ENCODE measurements around the gene CCDC24. TPM values are rescaled to one million over a fixed set of nuclear protein-coding genes. Genes with fewer than 3 reads are reported as not detected.
A peak's percentile ranks its signal among the peaks of the same experiment; 100 is the strongest.

CCDC24 gene
- polyA plus RNA-seq, 3 donors = 1.1 to 3.0 (median 1.9) TPM

DNA sequence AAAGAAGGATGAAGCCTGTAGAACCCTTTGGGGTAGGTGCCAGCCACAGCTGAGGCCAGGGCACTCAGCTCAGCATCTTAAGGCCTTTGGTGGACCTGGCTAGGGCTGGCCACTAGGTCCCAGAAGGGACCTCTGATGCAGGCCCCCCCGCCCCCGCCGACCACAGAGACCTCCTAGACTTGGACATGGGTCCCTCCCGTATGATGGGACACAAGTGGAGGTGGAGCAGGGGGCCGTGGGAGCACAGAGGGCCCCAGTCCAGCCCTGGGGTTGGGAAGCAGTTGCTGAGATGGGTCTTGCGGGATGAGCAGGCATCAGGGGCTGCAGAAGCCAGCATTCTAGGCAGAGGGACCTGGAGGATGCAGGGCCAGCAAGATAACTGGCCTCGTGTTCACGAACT lies 9.2 kb upstream of the CCDC24 start:
- Histone ChIP-seq H3K27me3 (ENCODE audit: control insufficient read depth in 2 of 2, insufficient read depth in 2 of 2, low read length in 2 of 2) (no peaks in the 10 kb centered on the region), H3K79me2 (ENCODE audit: insufficient read depth, low read length) (peaks cover 10% of the 10 kb centered on the region), H3K4me3 (replicated peaks in 1 of 3; ENCODE audit: low read depth in 2 of 3, low read length in 3 of 3) (no peak overlapping the region), H3K27ac (ENCODE audit: low read depth in 1 of 2, low read length in 2 of 2) (no peak overlapping the region), H3K4me2 (replicated peaks; ENCODE audit: extremely low read depth, low read length, poor library complexity, severe bottlenecking) (no peak overlapping the region), H3K9ac (ENCODE audit: insufficient read depth, low read length, poor library complexity, severe bottlenecking) (no peak overlapping the region), H3K9me3 (replicated peaks in 1 of 2; ENCODE audit: control insufficient read depth in 1 of 2, insufficient read depth in 1 of 2, low read length in 2 of 2) (no peaks in the 10 kb centered on the region), H3K4me1 (ENCODE audit: control insufficient read depth in 1 of 2, insufficient read depth in 2 of 2, low read length in 2 of 2) (peaks cover 31 to 47% of the 10 kb centered on the region in 2 donors), H3K36me3 (replicated peaks in 1 of 2; ENCODE audit: control insufficient read depth in 1 of 2, insufficient read depth in 2 of 2, low read length in 2 of 2) (peaks cover 6 to 11% of the 10 kb centered on the region in 2 donors), H2AFZ (ENCODE audit: insufficient read depth, low read depth, low read length, poor library complexity, severe bottlenecking) (no peak overlapping the region), H4K20me1 (ENCODE audit: insufficient read depth, low read length) (peaks cover 21% of the 10 kb centered on the region)
- H3K27me3 Mint-ChIP-seq (ENCODE audit: low read depth in 3 of 3) = peaks cover 1 to 6% (median 4%) of the 10 kb centered on the region in 3 donors
- H3K4me1 Mint-ChIP-seq = peaks cover 46% of the 10 kb centered on the region
- DNase-seq = no peak
- H3K4me3 Mint-ChIP-seq = peak overlapping the region in 1 of 2 donors; percentile 11
- H3K36me3 Mint-ChIP-seq = peaks cover 16 to 20% of the 10 kb centered on the region in 2 donors
- TF ChIP-seq, protein P1, sequence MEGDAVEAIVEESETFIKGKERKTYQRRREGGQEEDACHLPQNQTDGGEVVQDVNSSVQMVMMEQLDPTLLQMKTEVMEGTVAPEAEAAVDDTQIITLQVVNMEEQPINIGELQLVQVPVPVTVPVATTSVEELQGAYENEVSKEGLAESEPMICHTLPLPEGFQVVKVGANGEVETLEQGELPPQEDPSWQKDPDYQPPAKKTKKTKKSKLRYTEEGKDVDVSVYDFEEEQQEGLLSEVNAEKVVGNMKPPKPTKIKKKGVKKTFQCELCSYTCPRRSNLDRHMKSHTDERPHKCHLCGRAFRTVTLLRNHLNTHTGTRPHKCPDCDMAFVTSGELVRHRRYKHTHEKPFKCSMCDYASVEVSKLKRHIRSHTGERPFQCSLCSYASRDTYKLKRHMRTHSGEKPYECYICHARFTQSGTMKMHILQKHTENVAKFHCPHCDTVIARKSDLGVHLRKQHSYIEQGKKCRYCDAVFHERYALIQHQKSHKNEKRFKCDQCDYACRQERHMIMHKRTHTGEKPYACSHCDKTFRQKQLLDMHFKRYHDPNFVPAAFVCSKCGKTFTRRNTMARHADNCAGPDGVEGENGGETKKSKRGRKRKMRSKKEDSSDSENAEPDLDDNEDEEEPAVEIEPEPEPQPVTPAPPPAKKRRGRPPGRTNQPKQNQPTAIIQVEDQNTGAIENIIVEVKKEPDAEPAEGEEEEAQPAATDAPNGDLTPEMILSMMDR (IDR thresholded peaks at IDR 0.05) = no peak
- H3K27ac Mint-ChIP-seq = peak overlapping the region in 3 of 7 donors; percentile 9 to 83 (median 16)
- WGBS (ENCODE audit: insufficient coverage) = 88% methylated on average over 8 of the region's 8 CpGs
- intact Hi-C loops (cut with micrococcal nuclease) = no loop called here
- peaks cover 0 to 2% (median 0%) of the 10 kb centered on the region in 7 donors for H3K9me3 Mint-ChIP-seq

DNA sequence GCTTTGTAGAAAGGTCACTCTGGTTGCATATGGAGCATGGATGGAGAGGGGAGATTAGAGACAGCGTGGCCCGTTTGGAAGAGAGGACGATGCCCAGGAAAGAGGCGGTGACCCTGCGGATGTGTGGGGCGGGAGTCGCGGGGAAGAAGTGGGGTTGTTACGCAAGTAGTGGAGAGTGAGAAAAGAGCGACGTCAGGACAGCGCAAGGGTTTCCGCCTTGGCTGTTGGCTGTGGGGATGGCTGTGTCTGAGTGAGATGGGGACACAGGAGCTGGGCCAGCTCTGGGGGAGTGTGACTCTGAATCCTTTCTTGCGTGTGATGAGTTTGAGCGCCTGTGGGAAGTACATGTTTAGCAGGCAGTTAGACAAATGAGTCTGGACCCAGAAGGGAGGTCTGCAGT lies 8.6 kb upstream of the CCDC24 start:
- Histone ChIP-seq H4K20me1 (ENCODE audit: insufficient read depth, low read length) (peaks cover 15% of the 10 kb centered on the region), H3K79me2 (ENCODE audit: insufficient read depth, low read length) (peaks cover 5% of the 10 kb centered on the region), H3K4me2 (replicated peaks; ENCODE audit: extremely low read depth, low read length, poor library complexity, severe bottlenecking) (peak overlapping the region; percentile 41), H3K4me3 (replicated peaks in 1 of 3; ENCODE audit: low read depth in 2 of 3, low read length in 3 of 3) (no peak overlapping the region), H3K27me3 (ENCODE audit: control insufficient read depth in 2 of 2, insufficient read depth in 2 of 2, low read length in 2 of 2) (no peaks in the 10 kb centered on the region), H3K4me1 (ENCODE audit: control insufficient read depth in 1 of 2, insufficient read depth in 2 of 2, low read length in 2 of 2) (peaks cover 26 to 41% of the 10 kb centered on the region in 2 donors), H3K9ac (ENCODE audit: insufficient read depth, low read length, poor library complexity, severe bottlenecking) (no peak overlapping the region), H3K27ac (ENCODE audit: low read depth in 1 of 2, low read length in 2 of 2) (no peak overlapping the region), H3K36me3 (replicated peaks in 1 of 2; ENCODE audit: control insufficient read depth in 1 of 2, insufficient read depth in 2 of 2, low read length in 2 of 2) (peaks cover 0 to 6% of the 10 kb centered on the region in 2 donors), H2AFZ (ENCODE audit: insufficient read depth, low read depth, low read length, poor library complexity, severe bottlenecking) (peak overlapping the region; percentile 52), H3K9me3 (replicated peaks in 1 of 2; ENCODE audit: control insufficient read depth in 1 of 2, insufficient read depth in 1 of 2, low read length in 2 of 2) (no peaks in the 10 kb centered on the region)
- WGBS (ENCODE audit: insufficient coverage) = 25% methylated on average over 15 of the region's 15 CpGs
- intact Hi-C loops (cut with micrococcal nuclease) = no loop called here
- Mint-ChIP-seq H3K4me3 (peak overlapping the region; percentile 11 to 57), H3K27me3 (ENCODE audit: low read depth in 3 of 3) (peaks cover 1 to 6% (median 4%) of the 10 kb centered on the region in 3 donors), H3K9me3 (peaks cover 0 to 2% (median 0%) of the 10 kb centered on the region in 7 donors), H3K27ac (peak overlapping the region in 5 of 7 donors; percentile 9 to 89 (median 78)), H3K36me3 (peaks cover 10 to 14% of the 10 kb centered on the region in 2 donors), H3K4me1 (peaks cover 40% of the 10 kb centered on the region)
- peak; percentile 70 to 79 (median 76) for DNase-seq
- TF ChIP-seq, protein P1 (IDR thresholded peaks at IDR 0.05) = no peak

Data from CD14-positive monocyte (primary cell).